ENCODE measurements around the gene TEX101.
"Not testable (repeated sequence)": the region's sequence is repeated elsewhere in the genome, so short reads cannot be mapped to it uniquely, and the experiment has no call there.

- TF ChIP-seq CTCF (IDR thresholded peaks at IDR 0.05; ENCODE audit: low read depth, low read length, poor library complexity, severe bottlenecking); EZH2phosphoT487 (IDR thresholded peaks at IDR 0.05; ENCODE audit: borderline replicate concordance, low read length): not testable (repeated sequence)
Measured at GRCh38 chr19:43377624-43378023, 37.1 kb upstream of the TEX101 start.

All from DOHH2 (cell line).